DLD1 (cell line): ENCODE data around the gene NAA80.
"Not testable (repeated sequence)": the region's sequence is repeated elsewhere in the genome, so short reads cannot be mapped to it uniquely, and the experiment has no call there.

Experiments
- in situ Hi-C: cut with HindIII; loops from 2 replicates; pipeline ENCODE4 v1.10.0; 2017; ENCODE audit warnings: low sequenced_read_pairs

Gene NAA80

DNA sequence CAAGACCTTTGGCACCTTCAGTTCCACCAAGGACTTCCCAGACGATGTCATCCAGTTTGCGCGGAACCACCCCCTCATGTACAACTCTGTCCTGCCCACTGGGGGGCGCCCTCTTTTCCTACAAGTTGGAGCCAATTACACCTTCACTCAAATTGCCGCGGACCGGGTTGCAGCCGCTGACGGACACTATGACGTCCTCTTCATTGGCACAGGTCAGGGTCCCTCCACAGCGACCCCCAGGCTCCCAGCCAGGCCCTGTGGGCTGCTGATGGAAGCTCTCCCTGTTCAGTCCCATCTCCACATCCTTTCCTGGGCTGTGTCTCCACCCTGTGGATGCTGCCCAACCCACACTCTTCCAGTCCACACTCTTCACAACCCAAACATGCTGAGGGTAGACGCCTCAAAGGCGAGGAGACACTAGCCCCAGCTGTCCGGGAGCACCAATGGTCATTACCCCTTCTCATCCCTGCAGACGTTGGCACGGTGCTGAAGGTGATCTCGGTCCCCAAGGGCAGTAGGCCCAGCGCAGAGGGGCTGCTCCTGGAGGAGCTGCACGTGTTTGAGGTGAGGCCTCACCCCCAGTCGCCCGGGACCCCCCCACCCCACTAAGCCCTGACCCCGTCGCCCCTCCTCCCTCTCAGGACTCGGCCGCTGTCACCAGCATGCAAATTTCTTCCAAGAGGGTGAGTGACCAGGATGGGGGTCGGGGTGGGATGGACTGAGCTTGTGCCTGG is 24.7 kb downstream of the NAA80 start:
- in situ Hi-C loops, result no loop called here

DNA sequence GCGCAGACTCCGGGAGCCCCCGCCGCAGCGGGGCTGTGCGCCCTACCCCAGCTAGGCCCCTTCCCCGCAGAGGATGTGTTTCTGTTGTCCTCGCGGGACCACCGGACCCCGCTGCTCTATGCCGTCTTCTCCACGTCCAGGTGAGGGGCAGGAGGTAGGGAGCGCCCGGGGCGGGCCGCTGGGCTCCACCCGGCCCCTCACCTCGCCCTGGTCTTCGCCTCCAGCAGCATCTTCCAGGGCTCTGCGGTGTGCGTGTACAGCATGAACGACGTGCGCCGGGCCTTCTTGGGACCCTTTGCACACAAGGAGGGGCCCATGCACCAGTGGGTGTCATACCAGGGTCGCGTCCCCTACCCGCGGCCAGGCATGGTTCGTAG is 25.5 kb downstream of the NAA80 start:
- in situ Hi-C loops, result no loop called here

DNA sequence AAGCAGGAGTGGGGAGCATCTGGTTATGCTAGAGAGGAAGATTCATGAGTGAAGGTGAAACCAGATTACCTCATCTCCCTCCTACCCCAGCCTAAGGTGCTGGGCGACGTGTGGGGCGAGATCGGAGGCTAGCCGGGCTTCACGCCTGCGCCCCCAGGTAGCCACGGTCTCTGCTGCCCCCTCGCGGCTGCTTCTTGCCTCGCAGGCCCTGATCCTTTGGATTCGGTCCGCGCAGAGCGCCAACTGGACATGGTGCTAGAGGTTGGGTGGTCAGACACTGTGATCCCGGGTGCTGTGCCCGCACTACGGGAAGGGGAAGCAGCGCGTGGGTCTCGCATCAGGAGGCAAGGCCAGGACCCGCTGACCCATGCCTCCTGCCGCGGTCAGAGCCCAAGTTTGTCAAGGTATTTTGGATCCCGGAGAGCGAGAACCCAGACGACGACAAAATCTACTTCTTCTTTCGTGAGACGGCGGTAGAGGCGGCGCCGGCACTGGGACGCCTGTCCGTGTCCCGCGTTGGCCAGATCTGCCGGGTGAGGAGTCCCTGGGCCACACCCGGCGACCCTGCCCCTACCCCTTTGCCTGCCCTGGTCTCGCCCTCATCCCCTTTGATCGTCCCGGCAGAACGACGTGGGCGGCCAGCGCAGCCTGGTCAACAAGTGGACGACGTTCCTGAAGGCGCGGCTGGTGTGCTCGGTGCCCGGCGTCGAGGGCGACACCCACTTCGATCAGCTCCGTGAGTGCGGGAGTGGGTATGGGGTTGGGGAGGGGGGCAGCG is 26.1 kb downstream of the NAA80 start:
- in situ Hi-C loops, result no loop called here

DNA sequence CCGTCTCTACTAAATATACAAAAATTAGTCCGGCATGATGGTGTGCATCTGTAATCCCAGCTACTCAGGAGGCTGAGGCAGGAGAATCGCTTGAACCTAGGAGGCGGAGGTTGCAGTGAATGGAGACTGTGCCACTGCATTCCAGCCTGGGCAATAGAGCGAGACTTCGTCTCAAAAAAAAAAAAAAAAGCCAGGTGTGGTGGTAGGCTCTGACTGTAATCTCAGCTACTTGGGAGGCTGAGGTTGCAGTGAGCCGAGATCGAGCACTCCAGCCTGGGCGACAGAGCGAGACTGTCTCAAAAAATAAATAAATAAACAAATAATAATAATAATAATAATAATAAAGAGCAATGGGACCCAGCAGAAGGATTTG is 26.7 kb downstream of the NAA80 start:
- in situ Hi-C loops, result not testable (repeated sequence)

DNA sequence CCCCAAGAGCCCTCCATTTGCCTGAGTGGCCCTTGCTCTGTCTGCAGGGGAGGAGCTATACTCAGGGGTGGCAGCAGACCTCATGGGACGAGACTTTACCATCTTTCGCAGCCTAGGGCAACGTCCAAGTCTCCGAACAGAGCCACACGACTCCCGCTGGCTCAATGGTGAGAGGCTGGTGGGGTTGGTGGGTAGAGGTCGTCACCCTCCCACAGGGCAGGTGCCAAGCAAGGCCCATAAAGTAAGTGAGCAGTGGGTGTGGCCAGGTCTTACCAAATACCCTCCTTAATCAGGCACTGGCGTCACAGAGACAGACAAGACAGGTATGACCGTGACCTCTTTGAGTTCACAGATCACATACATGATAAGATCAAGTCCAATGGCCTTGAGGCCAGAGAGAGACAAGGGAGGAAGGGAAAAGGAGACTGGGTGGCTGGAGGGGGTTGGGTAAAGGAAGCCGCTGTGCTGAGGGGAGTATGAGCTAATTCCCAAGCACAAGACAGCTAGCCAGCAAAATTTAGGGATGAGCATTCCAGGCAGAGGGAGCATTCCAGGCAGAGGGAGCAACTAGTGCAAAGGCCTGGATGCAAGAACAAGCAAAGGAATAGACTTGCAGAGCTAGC is 27.8 kb downstream of the NAA80 start:
- in situ Hi-C loops, result no loop called here

DNA sequence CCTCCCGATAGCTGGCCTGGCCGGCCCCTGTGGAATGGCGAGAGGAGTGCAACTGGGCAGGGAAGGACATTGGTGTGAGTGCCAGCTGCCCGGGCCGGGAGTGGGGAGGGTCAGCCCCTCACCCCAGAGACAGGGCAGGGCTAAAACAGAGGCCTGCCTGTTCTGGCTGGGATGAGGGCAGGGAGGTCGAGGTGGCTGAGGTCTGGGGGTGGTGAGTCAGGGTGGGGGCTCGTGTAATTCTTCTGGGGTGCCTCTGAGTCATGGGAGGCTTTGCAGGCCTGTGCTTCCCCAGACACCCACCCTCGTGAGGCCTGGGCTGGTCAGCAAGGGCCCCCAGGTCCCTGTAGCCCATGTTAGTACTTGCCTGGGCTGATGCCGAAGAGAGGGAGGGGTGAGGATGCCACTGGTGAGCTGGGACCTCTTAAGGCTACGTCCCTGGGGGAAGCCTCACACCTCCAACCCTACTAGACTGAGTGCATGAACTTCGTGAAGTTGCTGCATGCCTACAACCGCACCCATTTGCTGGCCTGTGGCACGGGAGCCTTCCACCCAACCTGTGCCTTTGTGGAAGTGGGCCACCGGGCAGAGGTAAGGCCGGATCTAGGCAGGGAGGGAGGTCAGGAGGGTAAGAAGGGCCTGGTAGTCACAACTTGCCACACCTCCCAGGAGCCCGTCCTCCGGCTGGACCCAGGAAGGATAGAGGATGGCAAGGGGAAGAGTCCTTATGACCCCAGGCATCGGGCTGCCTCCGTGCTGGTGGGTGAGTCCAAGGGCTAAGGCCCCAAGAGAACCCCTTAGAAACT is 28.6 kb downstream of the NAA80 start:
- in situ Hi-C loops, result no loop called here

DNA sequence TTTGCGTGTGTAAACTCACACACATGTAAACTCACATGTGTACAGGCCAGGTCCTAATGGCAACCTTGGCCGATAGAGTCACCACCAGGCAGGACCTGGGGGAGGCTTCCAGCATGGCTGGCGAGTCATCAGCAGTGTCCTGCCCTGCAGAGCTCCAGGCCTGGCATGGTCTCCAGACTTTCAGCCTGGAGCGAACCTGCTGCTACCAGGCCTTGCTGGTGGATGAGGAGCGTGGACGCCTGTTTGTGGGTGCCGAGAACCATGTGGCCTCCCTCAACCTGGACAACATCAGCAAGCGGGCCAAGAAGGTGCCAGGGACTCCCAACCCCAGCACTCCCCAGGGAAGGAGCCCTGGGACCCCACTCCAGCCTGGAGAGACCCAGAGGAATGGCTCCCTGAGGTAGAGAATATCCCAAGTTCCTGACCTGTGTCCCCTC is 29.2 kb downstream of the NAA80 start:
- in situ Hi-C loops, result no loop called here

DNA sequence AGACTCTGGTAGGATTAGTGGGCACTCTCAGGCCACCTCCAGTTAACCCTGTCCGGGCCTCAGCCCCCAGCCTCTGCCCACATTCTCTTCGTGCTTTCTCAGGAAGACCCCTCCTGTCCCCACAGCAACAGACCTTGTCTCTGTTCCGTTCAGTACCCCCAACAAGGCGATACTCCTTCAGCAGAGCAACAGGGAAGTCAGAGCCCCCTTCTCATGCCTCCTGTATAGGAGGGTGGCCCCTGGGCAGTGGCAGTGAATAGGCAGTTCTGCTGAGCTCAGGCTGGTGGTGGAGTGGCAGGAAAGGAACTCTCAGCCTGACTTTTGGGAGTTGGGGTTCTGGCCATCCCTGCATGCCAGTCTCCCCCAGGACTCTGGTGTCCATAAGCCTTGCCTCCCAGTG is 29.7 kb downstream of the NAA80 start:
- in situ Hi-C loops, result no loop called here

DNA sequence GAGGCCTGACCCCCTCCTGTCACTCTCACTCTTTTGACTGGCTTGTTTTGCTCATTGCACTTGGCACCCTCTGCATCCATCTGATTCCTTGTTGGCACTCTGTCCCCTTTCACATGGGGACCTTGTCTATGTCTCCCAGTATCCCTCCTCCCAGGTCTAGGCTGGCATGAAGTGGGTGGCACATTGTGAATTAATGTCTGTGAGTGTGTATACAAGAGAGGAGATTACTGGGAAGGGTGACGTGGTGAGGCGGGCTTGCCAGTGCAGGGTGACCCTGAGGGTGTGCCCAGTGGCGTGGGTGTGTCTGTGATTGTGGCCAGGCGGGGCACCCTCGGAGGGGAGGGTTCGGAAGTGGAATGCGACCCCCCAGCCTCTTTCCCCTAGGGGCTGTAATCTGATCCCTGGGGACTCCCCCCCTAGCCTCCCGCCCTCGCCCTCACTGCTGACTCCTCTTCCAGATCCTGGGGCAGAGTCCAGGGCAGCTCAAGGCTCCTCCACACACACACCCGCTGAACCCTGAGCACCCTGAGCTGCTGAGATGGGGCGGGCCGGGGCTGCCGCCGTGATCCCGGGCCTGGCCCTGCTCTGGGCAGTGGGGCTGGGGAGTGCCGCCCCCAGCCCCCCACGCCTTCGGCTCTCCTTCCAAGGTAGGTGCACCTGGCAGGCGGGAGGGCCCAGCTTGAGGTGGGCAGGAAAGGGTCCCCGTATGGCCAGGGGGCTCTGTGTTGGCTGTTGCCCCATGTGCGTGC is 30.3 kb downstream of the NAA80 start, which contains the start of gene SEMA3B:
Gene SEMA3B, plus strand, starts transcription at position 445 of the 749 bp plus-strand sequence. Its CDS starts 94 bp downstream, at position 539.
- in situ Hi-C loops, result no loop called here

DNA sequence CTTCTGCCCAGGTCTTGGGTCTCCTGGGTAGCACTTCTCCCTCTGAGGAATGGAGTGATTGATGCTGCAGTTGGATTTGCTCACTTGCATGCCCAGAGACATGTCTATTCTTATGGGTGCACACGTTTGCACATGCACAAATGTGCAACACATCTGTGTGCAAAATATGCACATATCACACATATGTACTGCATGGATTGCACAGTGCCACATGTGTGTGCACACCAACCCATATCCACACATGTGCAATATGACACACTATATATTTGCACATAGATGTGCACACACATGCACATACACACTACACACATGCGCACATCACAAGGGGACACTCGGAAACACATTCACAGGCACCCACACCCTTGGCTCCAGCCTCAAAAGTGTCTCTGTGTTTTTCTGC is 30.9 kb downstream of the NAA80 start:
- in situ Hi-C loops, result no loop called here

DNA sequence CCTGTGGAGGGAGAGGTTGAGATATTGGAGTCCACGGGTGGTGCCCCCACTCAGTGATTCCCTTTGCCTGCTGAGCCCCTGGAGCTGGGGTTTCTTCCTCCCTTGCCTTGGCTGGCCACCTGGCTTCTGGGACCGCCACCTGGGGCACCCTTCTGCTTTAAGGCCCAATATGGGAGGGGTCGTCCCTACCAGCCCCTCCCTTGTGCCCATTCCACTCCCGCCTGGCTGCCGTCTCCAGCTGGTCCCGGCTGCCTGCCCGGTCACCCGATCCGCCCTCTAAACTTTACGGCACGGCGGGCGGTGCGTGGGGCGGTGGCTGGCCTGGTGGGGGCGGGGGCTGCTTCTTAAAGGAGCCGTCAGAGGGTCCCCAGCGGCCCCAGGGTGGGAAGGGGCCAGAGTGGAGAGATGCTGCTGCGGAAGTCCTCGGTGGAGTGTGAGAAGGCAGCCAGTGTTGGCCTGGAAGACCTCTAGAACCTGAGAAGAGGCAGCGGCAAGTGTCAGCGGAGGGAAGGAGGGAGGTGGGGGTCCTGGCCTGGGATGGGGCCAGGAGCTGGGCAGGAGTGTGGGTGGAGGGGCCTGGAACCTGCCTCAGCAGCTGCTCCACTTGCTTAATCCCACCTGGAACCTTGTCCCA is 31.8 kb downstream of the NAA80 start:
- in situ Hi-C loops, result no loop called here

DNA sequence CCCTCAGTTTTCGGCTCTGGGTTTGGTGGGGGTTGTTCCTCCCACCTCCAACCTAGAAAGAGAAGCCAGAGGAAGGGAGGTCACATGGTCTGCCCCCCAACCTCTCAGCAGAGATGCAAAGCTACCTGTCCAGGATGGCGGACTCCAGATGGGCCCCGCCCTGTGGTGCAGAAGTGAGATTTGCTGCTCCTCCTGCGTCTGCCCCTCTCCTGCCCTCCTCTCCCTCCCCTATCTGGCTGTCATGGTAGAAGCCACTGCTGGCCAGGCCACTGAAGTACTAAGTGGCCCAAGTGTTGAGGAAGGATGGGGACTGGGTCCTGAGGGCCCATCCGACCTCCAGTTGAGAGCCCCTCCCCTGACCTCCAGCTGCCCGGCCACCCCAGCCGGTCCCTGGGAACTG is 32.4 kb downstream of the NAA80 start:
- in situ Hi-C loops, result no loop called here

DNA sequence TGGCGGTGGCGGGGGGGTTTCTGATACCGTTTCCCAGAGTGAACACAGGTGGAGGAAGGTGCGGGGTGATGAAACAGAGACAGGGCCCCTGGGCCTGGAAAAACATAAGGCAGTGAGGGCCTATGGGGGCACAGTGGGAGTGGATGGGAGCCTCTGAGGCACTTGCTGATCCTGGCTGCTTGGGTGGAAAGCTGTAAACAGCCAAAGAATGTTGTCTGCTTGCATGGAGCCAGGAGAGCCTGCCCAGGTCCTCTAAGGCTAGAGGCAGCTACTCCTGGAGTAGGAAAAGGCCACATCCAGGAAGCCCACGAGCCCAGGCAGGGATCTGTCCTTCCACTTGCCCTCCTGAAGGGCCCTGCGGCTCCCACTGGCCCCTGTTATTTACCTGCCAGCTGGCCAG is 33.2 kb downstream of the NAA80 start:
- in situ Hi-C loops, result no loop called here

DNA sequence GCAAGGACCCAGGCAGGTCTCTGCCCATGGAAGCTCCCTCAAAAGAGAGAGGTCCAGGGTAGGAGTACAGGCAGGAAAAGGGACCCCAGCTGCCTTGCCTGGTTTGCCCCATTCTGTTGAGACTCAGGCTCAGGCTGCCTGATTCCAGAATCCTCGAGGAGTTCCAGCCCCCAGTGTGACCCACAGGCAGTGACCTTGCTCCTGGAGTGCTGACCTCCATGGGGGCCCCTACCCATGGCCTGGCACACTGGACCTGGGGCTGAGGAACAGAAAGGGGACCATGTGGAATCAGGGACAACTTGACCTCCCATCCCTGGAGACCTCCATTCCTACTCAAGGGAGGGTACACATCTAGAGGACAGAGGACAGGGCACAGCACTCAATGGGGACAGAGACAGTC is 33.6 kb downstream of the NAA80 start:
- in situ Hi-C loops, result no loop called here

DNA sequence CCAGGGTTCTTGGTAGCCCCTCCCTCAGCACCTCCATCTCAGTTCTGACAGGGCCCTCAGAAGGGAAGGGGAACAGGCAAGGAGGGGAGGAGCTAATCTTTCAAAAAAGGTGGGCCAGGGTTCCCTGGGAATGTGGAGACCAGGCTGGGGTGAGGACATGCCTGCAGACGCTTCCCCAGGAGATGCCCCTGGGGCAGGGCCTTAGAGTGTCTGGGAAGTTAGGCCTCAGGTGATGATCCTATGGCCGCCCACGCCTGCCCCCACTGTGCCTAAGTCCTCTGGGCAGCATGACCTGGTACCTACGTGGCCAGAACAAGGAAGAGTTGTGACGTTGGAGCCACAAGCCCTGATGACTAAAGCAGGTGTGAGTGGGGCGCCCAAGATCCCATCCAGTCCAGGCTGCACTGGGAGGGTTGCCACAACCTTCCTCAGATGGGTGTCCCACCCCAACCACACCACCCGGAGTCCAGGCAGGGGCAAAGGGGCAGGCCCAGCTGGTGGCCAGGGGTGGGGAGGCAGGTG is 34.2 kb downstream of the NAA80 start:
- in situ Hi-C loops, result no loop called here

DNA sequence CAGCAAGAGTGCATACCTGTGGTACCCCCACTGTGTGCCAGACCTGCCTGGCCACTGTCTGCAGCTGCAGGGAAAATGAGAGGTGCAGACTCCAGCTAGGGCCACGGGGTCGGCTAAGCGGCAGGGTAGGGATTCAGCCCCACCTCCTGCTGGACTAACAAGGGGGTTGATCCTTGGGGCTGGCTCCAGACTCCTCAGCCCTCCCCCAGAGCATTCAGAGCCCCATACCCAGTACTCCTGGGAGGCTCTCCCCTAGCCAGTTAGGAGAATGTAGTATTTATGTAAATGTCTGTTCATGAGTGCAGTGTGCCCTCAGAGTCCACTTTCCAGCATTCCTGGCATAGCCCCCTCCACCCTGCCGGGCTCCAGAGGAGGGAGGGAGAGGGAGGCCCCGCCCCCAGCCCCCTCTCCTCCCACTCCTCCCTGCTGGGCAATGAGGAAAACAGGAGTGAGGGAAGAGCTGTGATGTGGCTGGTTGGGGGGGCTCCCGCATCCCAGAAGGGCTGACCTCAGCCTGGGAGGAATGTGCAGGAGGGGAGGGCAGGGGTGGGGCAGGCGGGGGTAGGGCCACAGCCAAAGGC is 34.7 kb downstream of the NAA80 start:
- in situ Hi-C loops, result no loop called here

DNA sequence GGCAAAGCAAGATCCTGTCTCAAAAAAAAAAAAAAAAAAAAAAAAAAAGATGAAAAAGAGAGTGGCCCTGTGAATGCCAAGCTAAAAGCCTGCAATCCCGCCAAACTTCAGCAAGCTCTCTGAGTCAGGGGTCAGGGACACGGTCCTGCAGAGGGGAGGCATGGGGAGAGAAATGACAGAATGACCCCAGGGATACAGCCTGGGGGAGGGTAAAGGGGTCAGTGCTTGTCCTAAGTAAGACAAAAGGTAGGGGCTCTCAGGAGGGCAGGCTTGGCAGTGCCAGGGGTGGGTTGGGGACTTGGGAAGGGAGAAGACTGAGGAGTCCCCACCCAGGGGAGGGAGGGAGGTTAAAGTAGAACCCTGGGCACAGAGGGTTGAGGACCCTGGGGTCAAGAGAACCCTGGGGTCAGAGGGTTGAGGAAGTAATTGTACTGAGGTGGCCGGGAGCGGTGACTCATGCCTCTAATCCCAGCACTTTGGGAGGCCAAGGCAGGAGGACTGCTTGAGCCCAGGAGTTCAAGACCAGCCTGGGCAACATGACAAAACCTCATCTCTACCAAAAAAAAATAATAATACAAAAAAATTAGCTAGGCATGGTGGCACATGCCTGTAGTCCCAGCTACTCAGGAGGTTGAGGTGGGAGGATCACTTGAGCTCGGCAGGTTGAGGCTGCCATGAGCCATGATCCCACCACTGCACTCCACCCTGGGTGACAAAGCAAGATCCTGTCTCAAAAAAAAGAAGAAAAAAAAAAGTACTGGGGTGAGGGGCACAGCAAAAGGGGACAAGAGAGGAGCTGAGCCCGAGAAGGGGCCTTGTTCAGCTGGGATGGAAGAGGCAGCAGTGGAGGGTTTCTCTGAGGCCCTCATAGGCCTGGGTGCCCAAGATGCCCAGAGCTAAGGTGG is 35.5 kb downstream of the NAA80 start:
- in situ Hi-C loops, result no loop called here

DNA sequence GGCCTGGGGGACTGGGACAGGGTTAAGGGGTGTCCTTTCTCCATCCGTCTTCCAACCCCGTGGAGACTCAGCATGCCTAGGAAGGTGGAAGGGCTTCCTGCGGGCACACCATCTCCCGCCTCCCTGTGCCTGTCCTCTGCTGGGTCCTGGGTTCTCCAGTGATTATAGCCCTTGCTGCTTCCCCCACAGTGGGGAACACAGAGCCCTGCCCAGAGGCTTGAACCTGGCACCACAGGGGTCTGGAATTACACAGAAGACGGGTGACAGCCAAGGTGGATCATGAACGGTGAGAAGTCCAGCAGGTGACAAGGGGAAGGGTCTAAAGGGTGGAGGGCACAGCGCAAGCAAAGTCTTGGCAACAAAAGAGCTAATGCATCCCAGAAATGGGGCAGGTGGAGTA is 36.4 kb downstream of the NAA80 start:
- in situ Hi-C loops, result no loop called here
